NCI-H2081 (cell line): ENCODE results near the gene STK39.

Source experiments
- DNase-seq, 2 experiments: peaks; one replicate each; lab custom pipeline; 2025; lab: John Stamatoyannopoulos, UW

Gene STK39

GRCh38 chr2:168243061-168243460 lies 4.3 kb downstream of the STK39 start:
- peak in 1 of 2 experiments; percentile 23 for DNase-seq

GRCh38 chr2:168241746-168242145 lies 5.6 kb downstream of the STK39 start:
- no peak for DNase-seq

GRCh38 chr2:168241208-168241607 lies 6.2 kb downstream of the STK39 start:
- DNase-seq: no peak

GRCh38 chr2:168239281-168239680 lies 8.1 kb downstream of the STK39 start:
- DNase-seq: no peak

- DNase-seq: no peak
Measured at GRCh38 chr2:168237741-168238140, 9.7 kb downstream of the STK39 start.

DNA sequence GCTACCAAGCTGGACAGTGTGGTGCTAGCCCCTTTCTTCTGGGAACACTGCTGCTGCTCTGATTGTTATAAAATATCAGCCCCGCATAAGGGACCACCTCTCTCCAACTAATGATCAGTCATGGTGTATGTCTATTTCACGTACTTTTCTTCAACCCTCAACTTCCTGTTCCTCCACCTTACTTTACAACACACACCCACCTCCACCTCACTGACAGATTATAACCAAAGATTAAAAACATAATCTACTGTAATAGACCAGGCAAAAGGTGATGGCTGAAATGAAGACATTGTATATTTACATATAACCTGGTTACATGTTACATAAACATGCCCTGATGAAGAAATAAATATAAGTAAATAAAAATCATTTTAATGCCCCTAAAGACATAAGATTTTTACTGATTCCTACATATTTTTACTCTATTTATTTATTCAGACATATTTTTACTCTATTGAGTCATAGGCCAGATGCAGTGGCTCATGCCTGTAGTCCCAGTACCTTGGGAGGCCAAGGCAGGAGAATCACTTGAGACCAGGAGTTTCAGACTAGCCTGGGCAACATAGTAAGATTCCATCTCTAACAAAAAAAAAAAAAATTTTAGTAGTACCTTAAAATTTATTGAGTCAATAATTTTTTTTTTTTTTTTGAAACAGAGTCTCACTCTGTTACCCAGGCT lies 12.8 kb downstream of the STK39 start:
- no peak for DNase-seq

GRCh38 chr2:168233726-168234406 lies 13.5 kb downstream of the STK39 start:
- DNase-seq: no peak

GRCh38 chr2:168233166-168233565 lies 14.2 kb downstream of the STK39 start:
- no peak for DNase-seq

- peak; percentile 82 to 91 for DNase-seq
Measured at GRCh38 chr2:168231609-168232241, 15.7 kb downstream of the STK39 start.

- DNase-seq: no peak
Measured at GRCh38 chr2:168230389-168230788, 17.0 kb downstream of the STK39 start.

GRCh38 chr2:168224346-168224745 lies 23.0 kb downstream of the STK39 start:
- DNase-seq: no peak

- DNase-seq: no peak
Measured at GRCh38 chr2:168222088-168222487, 25.3 kb downstream of the STK39 start.

DNA sequence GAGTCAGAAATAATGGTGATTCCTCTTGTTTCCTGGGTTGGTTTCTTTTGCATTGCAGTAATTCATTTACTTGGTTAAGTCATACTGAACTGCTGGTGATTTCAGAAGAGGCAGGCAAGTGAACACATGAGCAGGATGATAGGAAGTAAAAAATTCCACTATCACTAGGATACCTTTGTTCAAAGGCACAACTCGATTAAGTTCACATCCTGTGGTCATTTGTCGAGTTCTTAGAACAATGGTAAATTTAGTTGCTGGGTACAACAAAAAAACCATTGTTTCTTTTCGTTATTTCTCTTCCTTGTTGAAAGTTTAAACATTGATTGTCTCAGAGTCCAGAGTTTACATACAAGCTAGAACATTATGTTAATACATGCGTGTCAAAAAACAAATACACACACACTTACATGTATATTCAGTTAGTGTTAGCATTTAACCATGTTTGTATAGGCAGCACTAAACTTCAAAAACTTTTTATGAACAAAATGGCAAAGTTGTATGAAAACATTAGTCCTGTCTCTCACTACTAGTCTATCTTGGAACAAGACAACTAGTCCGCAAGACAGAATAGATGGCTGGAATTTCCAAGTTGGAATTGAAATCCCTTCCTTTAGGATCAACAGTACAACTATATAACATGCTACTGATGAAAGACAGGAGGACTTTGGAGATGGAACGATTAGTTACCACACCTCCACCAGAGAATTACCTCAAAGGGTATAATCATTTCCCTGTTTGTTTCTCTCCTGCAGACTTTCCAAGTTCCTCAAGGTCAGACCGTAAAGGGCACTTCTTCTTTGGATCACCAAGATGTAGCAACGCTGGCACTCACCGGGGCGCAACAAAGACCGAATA lies 26.2 kb downstream of the STK39 start:
- DNase-seq: no peak

DNA sequence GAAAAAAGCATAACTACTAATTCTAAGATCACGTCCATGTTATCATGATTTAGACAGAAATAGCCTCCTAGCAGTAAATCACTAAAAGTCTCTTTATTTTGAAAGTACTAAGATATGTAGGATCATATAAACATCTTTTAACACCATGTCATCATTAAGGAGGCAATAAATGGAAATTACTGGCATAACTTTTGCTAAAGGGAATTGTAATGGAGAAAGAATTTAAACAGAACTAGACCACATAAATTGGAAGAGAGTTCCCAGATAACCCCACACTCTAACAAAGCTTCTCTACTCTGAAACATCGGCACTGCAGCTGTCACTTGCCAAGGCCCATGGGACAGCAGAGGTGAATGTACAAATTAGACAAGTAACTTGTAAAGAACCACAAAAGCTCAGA lies 29.5 kb downstream of the STK39 start:
- DNase-seq: no peak

GRCh38 chr2:168216351-168217005 lies 30.9 kb downstream of the STK39 start:
- no peak for DNase-seq

- no peak for DNase-seq
Measured at GRCh38 chr2:168215813-168216212, 31.6 kb downstream of the STK39 start.

DNA sequence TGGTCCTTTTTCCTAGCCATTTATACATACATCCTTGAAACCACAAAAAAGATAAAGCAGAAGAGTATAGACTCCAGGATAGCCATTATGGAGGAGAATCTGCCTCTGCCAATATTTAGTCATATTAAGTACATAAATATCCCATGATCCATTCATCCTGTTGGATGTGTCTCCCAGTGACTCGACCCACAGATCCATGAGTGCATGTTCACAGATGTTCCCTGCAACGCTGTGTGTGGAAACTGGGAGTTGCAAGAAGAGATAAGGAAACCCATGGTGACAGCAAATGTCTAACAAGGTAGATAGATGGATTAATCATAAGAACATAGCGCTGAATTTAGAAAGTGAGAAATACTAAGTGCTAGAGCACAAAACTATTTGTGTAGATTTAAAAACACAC lies 34.5 kb downstream of the STK39 start:
- DNase-seq: no peak

- DNase-seq: no peak
Measured at GRCh38 chr2:168212167-168212566, 35.2 kb downstream of the STK39 start.

DNA sequence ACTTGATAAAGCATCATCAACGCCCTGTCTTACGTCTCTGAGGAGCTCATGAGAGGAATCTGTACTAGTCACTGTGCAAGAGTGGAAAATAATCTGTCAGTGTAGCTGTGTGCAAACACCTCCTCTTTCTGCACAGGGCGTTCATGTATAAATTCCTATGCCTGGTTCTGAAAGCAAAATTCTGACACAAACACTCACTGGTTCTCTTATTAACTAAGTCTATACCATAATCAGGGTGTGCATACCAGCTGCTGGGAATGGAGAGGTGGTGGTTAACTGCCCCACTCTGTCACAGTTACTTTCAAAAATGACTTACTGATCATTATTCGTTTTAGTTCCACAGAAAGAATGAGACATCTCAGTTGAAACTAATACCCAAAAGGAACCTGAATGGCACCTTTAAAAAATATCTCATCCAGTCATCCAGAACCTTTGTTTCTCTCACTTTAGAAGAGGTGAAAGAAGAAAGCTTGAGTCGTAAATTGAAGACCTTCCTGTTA lies 35.7 kb downstream of the STK39 start:
- DNase-seq: no peak

DNA sequence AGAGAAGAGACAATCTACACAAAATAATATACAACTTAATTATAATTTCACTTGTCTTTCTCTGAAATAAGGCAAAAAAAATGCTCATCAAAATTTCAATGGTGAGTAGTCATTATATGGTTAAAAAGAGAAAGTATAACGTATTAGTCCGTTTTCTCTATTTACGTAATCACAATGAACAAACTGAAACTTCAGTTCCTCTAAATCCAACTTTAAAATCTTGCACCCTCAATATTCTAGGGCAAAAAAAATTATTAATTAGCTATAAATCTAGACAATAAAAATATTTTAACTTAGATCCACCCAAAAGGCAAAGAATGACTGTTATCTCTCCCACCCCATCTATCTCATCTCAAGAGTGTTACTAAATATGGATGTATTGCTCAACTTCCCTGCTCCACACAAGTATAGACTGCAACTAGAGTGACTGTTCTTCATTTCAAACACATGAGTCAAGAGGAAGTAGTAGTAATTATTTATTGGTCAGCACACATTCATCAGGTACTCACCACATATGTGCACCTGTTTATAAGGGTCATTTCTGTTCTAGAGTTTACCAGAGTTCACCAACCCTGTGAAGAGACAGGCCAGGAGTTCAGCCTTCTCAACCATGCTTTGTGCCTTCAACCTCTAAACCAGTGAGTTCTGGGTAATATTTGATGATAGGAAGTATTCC lies 36.4 kb downstream of the STK39 start:
- DNase-seq: no peak
